ENCODE data around the gene LRP5.

Gene LRP5

GRCh38 chr11:68390315-68390714 lies 77.9 kb downstream of the LRP5 start:
- TF ChIP-seq FOXP2 (optimal IDR thresholded peaks at IDR 0.05; ENCODE audit: borderline replicate concordance, extremely low read depth, extremely low read length, insufficient read depth) (no peak), TAF1 (IDR thresholded peaks at IDR 0.05; ENCODE audit: borderline replicate concordance, insufficient read depth, low read length) (no peak), REST (IDR thresholded peaks at IDR 0.05; ENCODE audit: insufficient read depth in 1 of 2, low read depth in 2 of 2, low read length in 2 of 2) (no peak), SIN3A (IDR thresholded peaks at IDR 0.05; ENCODE audit: borderline replicate concordance, insufficient read depth, low read length) (no peak), POLR2AphosphoS5 (IDR thresholded peaks at IDR 0.05; ENCODE audit: low read depth, low read length) (no peak)

GRCh38 chr11:68392822-68393221 lies 80.4 kb downstream of the LRP5 start:
- TF ChIP-seq TAF1 (IDR thresholded peaks at IDR 0.05; ENCODE audit: borderline replicate concordance, insufficient read depth, low read length) (no peak), FOXP2 (optimal IDR thresholded peaks at IDR 0.05; ENCODE audit: borderline replicate concordance, extremely low read depth, extremely low read length, insufficient read depth) (no peak), POLR2AphosphoS5 (IDR thresholded peaks at IDR 0.05; ENCODE audit: low read depth, low read length) (no peak), SIN3A (IDR thresholded peaks at IDR 0.05; ENCODE audit: borderline replicate concordance, insufficient read depth, low read length) (no peak)

GRCh38 chr11:68396516-68396915 lies 84.1 kb downstream of the LRP5 start:
- TF ChIP-seq TAF1 (IDR thresholded peaks at IDR 0.05; ENCODE audit: borderline replicate concordance, insufficient read depth, low read length) (no peak), FOXP2 (optimal IDR thresholded peaks at IDR 0.05; ENCODE audit: borderline replicate concordance, extremely low read depth, extremely low read length, insufficient read depth) (no peak), REST (IDR thresholded peaks at IDR 0.05; ENCODE audit: insufficient read depth in 1 of 2, low read depth in 2 of 2, low read length in 2 of 2) (no peak), POLR2AphosphoS5 (IDR thresholded peaks at IDR 0.05; ENCODE audit: low read depth, low read length) (no peak), SIN3A (IDR thresholded peaks at IDR 0.05; ENCODE audit: borderline replicate concordance, insufficient read depth, low read length) (no peak)

- TF ChIP-seq TAF1 (IDR thresholded peaks at IDR 0.05; ENCODE audit: borderline replicate concordance, insufficient read depth, low read length) (no peak), POLR2AphosphoS5 (IDR thresholded peaks at IDR 0.05; ENCODE audit: low read depth, low read length) (no peak), REST (IDR thresholded peaks at IDR 0.05; ENCODE audit: insufficient read depth in 1 of 2, low read depth in 2 of 2, low read length in 2 of 2) (no peak), FOXP2 (optimal IDR thresholded peaks at IDR 0.05; ENCODE audit: borderline replicate concordance, extremely low read depth, extremely low read length, insufficient read depth) (no peak), SIN3A (IDR thresholded peaks at IDR 0.05; ENCODE audit: borderline replicate concordance, insufficient read depth, low read length) (no peak)
Observed at GRCh38 chr11:68397256-68397655, 84.9 kb downstream of the LRP5 start.

GRCh38 chr11:68398995-68399851 lies 86.8 kb downstream of the LRP5 start:
- TF ChIP-seq POLR2AphosphoS5 (IDR thresholded peaks at IDR 0.05; ENCODE audit: low read depth, low read length) (no peak), FOXP2 (optimal IDR thresholded peaks at IDR 0.05; ENCODE audit: borderline replicate concordance, extremely low read depth, extremely low read length, insufficient read depth) (no peak), REST (IDR thresholded peaks at IDR 0.05; ENCODE audit: insufficient read depth in 1 of 2, low read depth in 2 of 2, low read length in 2 of 2) (no peak), TAF1 (IDR thresholded peaks at IDR 0.05; ENCODE audit: borderline replicate concordance, insufficient read depth, low read length) (no peak), SIN3A (IDR thresholded peaks at IDR 0.05; ENCODE audit: borderline replicate concordance, insufficient read depth, low read length) (no peak)
